SH-SY5Y (cell line): Measurements from ENCODE around the gene RAMACL.

Source experiments
- GATA2 ChIP-seq: IDR thresholded peaks from 2 replicates; pipeline ENCODE4 v1.6.1; 2011; ENCODE audit warnings: mild to moderate bottlenecking, low read depth, low read length
- GATA3 ChIP-seq: IDR thresholded peaks from 2 replicates; pipeline ENCODE4 v1.6.1; 2011; ENCODE audit warnings: low read depth, mild to moderate bottlenecking, low read length, moderate library complexity

RAMACL gene

DNA sequence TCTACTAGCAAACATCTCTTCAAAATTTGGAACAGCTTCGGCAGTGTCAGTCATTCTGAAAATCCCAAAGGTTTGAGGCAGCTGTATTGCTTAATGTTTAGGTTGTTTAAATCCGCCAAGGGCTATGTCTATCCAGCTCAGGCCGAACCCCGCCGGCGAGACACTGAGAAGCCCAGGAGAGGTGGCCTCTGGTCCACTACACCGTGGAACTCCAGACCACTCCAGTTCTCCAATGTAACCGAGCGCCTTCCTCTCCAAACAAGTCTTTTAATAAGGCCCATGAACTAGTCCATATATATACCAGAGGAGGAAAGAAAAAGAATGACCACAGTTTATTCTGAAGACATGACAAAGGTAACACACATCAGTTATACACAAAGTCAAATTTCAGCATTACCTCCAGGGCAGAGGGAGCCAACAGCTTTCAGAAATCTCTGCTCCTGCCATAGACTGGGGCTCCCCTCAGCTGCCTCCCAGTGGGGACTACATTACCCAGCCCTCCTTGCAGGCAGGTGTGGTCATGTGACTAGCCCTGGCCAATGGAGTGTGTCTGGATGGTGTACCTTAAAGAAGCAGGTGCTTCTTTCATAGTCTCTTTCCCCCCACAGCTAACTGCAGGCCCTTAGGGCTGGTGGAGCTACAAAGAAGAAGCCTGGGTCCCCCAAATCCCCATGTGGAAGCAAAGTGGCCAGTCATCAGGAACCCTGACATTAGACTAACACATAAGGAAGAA, at the start of gene RAMACL:
Gene RAMACL (minus strand): TSS at position 255 of the 733 bp plus-strand sequence. CDS start 201 bp downstream, at position 54.
- no peak for TF ChIP-seq GATA3
- no peak for TF ChIP-seq GATA2

DNA sequence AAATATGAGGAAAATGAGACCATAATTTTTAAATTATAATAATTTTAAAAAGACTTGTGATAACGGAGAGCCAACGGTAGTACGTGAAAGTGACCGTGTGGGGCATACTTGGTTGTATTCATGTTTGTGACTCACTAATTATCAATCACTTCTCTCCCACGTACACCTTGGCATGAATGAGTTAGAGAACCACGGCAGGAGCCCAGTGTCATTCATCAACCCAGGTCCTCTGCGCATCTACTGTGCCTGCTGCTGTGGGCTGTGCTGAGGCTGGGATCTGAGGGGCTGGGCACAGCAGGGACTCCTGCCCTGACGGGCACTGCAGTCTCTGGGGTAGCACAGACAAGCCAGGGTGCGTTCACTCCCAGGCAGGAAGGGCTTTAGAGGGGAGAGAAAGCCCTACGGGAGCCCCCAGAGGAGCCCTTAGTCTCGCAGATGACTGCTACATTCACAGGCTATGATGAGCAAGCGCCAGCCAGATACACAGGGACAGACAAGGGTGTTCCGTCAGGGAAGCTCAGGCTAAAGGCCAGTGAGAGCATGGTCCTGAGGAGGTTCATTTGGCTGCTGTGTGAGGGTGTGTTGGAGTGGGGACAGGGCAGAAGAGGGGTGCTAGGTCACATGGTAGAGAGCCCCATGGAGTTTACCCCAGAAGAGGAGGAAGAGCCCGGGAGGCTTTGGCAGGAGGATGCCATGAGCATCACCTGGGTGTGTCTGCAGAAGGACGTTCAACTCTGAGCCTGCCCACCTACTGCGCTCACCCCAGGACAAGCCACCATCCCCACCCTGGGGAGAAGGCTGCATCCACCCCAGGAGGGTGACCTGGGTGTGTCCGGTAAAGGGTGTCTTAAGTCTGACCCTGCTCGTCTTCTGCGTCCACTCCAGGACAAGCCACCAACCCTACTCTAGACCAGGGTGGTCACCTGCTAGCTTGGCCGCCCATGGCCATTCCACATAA, 48.8 kb upstream of the RAMACL start:
- TF ChIP-seq GATA2 (no peak), GATA3 (no peak)

DNA sequence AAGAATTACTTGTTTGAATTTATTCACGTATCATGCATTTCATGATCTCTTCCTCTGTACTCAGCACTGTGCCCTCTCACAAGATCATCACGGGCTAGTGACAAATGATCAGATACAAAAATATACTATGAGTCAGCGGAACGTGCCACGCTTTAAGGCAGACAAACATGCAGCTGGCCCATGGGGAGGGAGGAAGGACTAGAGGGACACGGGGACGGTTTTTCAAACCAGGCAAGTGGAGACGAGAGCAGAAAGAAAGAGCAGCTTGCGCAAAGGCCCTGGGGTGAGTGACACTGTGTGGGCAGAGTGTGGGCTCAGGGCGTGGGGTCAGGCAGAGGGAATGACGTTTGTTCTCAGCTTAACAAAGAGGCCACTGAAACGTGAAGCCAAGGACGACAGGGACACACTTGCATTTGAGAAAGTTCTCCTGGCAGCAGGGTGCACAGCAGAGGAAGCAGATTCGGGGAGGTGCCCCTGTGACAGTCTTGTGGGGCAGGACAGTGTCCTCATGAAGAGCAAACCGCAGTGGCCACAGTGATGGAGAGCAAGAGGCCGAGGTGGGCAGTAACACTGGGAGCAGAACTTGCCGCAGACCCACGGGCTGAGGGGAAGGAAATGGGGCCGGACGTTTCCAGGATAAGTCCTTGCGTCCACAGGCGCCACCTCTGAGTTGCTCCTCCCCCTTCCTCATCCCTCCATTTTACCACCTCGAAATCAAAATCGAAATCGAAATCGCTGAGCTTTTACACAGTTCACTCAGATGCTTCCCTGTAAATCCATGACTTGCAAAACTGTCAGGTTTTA, 47.5 kb upstream of the RAMACL start:
- TF ChIP-seq GATA3, result no peak
- TF ChIP-seq GATA2, result no peak

DNA sequence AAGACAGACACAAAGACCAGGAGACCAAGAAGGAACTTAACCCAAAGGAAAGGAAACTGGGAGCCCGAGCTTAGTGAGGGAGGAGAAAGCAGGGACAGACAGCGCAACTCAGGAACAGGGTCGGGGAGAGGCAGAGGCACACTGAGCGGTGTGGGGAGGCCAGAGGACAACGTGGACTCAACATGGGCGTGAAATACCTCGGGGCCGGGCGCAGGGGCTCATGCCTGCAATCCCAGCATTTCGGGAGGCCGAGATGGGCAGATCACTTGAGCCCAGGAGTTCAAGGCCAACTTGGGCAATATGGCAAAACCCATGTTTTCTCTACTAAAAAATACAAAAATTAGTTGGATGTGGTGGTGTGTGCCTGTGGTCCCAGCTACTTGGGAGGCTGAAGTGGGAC, 46.3 kb upstream of the RAMACL start:
- no peak for TF ChIP-seq GATA3
- no peak for TF ChIP-seq GATA2

DNA sequence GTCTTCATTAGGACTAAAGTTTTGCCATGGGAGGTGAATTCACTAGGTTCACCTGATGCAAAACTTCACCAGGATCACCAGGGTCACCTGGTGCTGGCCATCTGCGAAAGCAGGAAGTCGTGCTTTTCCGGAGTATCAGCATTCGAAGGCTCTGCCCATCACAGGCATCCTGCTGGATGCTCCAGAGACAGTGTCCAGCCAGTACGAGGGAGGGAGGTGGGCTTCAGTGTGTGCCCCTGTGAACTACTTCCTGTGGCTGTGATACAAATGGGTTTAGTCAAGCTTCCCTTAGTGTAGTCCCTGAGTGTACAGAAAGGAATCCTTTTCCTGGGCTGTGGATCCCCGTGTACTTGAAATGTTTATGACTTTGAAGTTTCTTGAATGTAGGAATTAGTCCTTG, 44.0 kb upstream of the RAMACL start:
- TF ChIP-seq GATA3, result no peak
- no peak for TF ChIP-seq GATA2

DNA sequence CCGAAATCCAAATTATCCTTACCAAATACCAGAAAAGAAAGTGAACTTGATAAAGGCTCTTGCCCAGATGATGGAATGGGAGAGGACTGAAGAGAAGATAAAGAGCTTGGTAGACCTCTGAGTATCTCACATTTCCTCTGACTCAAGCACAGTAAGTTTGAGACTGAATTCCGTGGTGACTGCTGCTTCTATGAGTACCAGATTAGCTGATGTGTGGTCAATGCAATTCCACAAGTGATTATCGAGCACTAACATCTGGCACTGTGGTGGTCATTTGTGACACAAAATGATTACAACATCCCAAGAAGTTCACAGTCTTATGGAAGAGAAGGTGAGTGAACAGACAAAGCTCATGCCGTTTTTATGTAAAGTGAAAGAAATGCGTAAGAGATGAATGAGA, 43.1 kb upstream of the RAMACL start:
- TF ChIP-seq GATA3, result no peak

DNA sequence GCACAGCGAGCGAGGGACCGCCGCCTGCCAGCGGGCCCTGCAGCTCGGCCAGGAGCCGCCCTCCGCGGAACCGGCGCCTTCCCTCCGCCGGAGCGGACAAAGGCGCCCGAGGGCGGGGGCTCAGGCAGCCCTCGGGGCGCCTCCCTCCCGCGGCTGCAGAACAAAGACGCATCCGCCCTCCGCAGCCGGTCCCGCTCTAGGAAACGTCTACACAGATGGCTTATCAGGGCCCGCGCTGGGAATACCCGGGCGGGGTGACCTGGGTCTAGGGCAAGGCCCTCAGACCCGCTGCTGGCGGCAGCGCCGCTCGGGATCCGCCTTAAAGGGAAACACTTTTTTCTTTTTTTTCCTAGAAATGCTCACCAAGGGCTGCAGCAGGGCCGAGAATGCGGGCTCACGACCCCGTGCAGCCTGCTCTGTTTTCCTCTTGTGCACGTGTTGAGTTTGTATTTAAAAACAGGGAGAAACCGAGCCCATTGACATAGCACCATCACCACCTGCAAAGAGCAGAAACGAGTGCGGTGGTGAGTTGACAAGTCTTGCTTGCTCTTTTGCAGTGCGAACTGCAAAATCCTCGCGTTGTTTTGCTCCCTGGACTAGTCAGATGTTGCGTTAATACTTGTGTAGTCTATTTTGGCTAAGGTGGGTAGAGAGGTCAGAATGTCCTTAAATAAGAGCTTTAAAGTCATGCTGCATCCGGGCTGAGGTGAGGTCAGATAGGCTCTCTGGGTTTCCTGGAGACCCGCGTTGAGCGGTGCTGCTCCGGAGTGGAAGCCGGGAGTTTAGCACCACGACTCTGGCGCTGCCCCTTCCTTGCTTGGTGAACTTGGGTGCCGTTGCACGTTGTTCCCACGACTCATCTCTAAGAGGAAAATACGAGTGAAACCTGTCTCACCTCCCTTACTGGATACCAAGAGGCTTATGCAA, 41.7 kb upstream of the RAMACL start:
- TF ChIP-seq GATA2, result peak; percentile 85
- TF ChIP-seq GATA3, result no peak

DNA sequence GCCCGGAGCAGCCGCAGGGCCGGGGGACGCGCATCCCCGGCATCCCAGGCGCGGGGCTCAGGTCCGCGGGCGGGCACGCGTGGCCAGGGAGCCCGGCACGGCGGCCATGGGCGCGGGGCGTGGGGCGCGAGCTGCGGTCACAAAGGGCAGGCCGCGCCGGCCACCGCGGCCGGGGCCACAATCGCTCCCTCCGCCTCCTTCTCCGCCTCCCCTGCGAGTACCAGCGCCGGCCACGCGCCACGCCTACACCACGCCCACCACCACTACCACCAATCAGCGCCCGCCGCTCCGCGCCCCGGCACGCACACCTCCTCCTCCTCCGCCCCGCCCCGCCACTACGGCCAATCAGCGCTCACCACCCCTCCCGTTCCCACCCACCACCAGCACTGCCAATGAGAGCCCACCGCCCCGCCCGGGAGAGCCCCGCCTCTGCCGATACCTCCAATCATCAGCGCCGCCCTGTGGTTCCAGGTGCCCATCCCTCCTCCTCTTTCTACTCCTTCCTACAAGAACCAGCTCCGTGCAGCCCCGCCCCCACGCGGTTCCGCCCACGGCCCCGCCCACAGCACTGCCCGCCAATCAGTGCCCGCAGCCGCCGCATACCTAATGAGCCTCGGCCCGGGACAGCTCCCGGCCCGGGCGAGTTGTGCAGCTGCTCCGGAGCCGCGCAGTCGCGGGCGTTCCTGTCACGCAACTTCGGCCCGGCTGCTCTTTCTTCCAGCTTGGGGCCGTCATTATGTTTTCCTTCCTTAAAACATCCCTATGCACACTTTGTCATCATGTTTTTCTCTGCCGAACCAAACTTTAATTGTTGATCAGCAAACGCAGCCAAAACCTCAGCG, 40.8 kb upstream of the RAMACL start, which contains the start of gene RPS6KA2:
Gene RPS6KA2 (minus strand): TSS at position 219 of the 842 bp plus-strand sequence. CDS start 232 bp downstream, outside the sequence.
- TF ChIP-seq GATA3 (no peak), GATA2 (no peak)

DNA sequence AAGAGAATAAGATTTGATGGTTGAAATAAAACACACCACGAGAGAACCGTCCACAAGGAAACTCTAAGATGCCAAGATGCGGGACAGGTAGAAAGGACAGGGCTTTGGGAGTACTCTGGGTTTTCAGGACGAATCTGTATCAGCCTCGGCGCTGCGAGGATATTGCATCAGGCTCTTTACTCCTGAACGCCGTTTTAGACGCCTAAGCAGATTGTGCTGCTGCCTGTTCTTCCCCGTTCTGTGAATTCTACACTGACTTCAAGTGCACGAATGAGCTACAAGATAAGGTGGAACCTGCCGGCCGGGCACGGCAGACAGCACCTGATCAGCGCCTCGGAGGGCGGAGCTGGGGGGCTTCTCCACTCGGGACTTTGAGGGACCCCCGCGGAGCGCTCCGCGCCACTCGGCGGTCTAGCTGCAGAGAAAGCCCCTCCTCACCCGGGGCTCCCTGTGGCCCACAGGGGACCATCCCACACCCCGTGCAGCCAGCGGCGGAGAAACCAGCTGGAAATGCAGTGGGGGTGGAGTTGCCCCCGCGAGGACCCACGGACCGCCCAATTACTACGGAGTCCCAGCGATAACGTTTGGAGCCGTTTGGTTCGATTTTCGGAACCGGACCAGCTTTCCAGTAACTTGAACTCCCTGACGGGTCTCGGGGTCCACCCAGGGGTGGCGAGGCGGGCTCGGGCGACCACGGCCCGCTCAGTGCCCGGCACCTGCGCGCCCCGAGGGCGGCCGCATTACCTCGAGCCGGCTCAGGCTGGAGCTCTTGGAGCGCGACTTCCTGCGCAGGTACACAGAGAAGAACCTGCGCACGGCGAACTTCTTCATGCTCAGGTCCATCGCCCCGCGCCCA, 39.9 kb upstream of the RAMACL start:
- no peak for TF ChIP-seq GATA3
- TF ChIP-seq GATA2, result 0 out of 2 replicates have a peak, but pooled peaks have one; percentile 12

DNA sequence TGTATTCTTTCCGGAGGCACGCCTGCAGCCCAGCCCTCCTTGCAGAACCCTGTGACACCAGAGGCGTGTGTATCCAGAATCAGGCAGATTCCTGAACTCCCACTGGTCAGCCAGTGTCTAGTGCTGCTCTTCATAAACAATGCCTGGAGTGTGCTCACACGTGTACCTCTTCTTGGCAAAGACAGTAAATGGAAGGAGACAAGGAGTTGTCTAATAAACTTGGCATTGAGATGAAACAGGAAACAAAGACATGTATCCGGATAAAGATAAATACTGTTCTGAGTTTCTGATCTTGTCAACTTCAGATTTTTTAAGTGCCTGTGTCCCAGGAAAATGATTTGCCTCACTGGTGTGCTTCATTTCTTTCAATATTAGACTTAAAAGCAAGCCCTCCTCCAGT, 38.9 kb upstream of the RAMACL start:
- no peak for TF ChIP-seq GATA3
- no peak for TF ChIP-seq GATA2

DNA sequence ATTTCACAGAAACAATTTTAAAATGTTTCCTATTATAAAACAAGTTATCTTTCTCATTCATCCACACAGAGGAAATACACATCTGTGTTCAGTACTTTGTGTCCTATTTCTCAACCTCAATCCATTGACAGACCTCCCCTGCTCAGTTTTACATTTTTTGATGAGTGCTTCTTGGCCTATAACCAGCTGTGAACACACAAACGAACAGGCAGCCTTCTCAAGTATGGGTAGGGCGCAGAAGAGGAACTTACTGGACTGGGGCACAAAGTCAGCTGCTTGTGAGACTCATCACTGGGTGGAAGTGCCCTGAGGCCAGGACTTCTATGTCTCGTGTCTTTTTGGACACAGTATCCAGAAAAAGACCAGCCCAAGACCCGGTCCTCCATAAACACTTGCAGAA, 37.8 kb upstream of the RAMACL start:
- TF ChIP-seq GATA2, result no peak
- TF ChIP-seq GATA3, result no peak

DNA sequence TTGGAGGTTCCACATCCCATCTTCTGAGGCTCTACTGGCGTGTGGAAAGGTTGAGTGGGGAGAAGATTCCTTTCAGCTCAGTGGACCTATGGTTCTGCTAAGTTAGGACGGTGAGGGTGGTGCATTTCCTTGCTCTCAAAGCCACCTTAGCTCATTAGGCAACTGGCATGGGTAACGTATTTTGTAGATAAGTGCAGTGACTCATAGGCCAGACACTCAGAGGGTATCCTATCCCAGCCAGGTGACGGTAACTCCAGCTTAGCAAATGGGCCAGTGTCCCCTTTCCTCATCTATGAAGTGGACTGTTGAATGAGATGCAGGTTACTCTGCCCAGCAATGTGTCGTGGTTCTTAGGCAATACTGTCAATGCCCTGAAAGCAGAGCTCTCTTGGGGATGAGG, 36.8 kb upstream of the RAMACL start:
- no peak for TF ChIP-seq GATA2
- no peak for TF ChIP-seq GATA3
